ENCODE measurements around the gene CARD9.

The CARD9 gene

DNA sequence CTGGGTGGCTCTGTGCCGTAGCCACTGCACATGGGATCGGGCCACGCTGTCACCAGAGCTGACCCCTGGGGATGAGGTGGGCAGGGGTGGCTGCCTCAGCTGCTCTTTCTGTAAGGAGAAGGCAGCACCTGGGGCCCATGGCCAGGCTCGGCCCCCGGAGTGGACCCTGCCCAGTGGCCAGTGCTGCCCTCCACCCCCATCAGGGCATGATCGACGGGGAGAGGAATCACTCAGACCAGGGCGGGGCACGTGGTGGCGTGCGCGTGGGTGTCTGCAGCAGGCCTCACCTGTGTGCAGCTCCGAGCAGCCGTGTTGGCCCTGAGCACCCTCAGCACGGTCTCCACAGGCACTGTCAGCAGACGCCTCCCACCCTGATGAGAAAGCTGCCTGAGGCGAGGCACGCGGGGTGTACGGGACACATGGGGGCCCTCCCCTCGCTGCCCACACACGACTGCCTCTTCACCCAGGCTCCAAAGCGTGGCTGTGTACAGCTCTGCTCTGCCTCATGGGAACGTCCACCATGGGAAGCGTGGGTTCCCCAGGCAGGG, 8.6 kb upstream of the CARD9 start:
- no peak for DNase-seq (ENCODE audit: extremely low read depth in 1 of 2, low read depth in 1 of 2)

- no peak for DNase-seq (ENCODE audit: extremely low read depth in 1 of 2, low read depth in 1 of 2)
Measured at GRCh38 chr9:136381311-136381710, 7.8 kb upstream of the CARD9 start.

DNA sequence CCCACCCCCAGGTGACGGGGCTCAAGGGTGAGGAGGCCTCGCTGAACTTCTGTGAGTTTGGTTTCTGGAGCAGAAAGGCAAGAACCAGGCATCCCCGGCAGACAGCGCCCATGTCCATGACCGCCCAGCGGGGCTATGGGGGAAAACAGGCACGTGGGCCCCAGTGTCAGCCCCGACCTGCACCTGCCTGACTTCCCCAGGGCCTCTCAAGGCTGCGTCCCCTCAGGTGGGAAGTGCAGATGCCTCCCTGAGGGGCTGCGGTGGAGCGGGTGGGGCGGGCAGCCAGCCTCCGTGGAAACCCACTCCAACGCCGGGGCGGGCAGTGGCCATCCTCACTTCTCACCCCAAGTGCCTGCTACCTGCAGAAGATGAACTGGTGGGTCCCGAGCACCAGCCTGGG, 6.9 kb upstream of the CARD9 start:
- no peak for DNase-seq (ENCODE audit: extremely low read depth in 1 of 2, low read depth in 1 of 2)

GRCh38 chr9:136379891-136380290, 6.4 kb upstream of the CARD9 start:
- DNase-seq (ENCODE audit: extremely low read depth in 1 of 2, low read depth in 1 of 2) = no peak

GRCh38 chr9:136379401-136379800, 5.9 kb upstream of the CARD9 start:
- DNase-seq (ENCODE audit: extremely low read depth in 1 of 2, low read depth in 1 of 2) = no peak

DNA sequence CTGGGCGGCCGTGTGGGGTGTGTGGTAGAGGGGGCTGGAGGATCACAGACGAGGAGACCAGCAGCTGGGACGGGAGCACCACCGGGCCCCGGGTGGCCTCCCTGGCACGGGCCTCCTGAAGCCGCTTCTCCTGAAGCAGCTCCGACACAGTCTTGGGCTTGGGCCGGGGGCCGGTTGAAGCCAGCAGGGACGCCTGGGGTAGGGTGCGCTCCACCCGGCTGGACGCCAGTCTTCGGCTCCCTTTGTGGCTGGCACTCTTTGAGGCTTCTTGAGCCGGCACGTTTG, 5.5 kb upstream of the CARD9 start:
- DNase-seq (ENCODE audit: extremely low read depth in 1 of 2, low read depth in 1 of 2) = no peak

DNA sequence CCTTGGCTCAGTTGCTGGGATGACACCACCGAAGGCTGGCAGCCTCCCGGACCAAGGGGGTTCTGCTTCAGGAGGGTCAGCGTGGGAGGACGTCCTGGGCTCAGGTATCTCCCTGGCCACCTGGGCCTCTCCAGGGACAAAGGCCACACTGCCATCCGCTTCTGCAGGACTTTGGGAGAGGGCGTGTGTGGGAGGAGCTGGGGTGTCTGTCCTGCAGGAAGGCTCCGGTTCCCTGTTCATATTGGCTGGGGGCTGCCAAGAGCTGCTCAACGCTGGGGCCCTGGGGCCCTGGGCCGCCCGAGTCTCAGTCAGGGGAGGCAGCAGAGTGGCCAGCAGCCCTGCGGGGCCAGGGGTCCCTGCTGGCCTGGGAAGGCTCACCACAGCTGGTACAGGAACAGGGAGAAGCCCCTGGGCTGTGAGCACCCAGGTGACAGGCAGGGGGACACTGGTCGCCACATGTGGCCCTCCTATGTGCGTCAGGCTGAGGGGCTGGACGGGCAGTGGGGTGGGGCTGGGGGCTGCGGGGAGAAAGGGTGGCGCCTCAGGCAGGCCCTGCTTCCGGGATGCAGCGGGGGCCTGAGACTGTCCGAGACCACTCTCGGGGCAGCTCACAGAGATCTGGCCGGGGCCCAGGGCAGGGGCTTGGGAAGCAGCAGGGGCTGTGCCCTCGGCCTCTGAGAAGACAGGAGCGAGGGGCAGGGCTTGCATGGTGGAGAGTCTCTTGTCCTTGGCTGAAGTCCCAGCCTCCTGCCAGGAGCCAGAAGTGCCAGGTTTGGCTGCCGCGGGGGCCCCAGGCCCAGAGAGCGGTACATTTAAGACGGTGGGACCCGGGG, 4.9 kb upstream of the CARD9 start:
- DNase-seq (ENCODE audit: extremely low read depth in 1 of 2, low read depth in 1 of 2) = no peak

DNA sequence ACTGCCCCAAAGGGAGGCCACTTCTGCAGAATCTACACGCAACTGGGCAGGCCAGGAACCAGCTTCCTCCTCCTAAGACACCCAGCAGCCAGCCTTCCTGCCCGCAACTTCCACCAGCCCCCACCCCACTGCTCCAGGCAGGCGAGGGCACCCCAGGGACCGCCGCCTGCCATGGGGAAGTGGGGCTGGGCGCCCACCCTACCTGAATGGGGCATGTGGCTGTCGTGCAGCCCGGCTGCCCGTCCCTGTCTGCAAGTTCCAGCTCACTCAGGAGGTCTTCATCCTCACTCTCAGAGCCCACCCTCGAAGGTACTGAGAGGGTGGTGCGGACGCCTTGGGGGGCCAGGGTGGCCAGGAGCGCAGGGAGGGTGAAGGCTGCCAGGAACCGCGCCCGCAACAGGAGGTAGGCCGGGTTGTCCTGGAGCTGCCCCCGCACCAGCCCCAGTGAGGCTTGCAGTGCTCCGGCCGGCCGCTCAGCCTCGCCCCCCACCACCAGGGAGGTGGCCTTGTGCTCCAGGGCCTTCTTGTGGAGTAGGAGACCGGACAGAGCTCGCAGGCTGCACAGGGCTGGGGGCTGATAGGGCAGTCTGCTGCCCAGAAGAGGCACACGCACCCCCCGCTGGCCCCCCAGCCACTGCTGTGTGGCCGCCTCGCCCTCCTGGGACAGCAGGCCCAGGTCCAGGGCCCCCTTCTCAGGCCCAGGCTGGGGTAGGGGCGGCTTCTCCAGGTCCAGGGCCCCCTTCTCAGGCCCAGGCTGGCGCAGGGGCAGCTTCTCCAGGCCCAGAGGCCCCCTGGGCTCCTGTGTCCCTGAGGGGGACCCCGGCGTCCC, 4.1 kb upstream of the CARD9 start:
- no peak for DNase-seq (ENCODE audit: extremely low read depth in 1 of 2, low read depth in 1 of 2)

- DNase-seq (ENCODE audit: extremely low read depth in 1 of 2, low read depth in 1 of 2) = no peak
Measured at GRCh38 chr9:136376457-136376856, 3.0 kb upstream of the CARD9 start.

DNA sequence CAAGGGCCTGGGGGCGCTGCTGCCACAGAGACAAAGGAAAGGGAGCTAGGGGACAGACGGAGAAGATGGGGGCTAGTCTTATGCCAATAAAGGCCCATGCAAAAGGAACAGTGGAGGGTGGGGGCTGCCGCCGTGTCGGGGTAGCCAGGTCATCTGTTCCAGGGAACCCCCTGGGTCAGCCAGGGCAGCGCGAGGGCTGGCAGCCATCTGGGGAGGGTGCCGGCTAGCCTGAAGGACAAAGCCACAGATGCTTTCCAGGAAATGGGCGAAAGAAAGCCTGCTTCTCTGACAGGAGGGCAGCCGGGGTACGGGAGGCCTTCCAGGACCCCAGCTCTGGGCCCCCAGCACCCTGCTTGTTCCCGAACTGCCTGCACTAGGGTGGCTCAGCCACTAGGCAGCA, 1.6 kb upstream of the CARD9 start:
- DNase-seq (ENCODE audit: extremely low read depth in 1 of 2, low read depth in 1 of 2) = no peak

DNA sequence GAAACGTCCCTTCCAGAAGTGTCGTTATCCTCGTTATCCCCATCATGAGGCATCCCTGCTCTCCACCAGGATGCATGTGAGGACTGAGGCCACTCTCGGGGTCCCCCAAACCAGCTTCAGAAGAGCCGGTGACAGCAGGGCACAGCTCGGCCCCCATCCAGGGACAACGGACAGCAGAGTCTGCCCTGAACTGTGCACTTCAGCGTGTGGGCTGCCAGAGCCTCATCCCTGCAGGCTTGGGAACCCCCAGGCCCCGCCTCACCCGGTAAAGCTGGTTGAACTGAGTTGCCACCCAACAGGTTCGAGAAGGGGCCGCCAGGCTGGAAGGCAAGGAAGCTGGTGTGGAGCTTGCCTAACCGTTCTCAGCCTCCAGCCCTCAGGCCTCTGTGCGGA, 710 bp upstream of the CARD9 start:
- no peak for DNase-seq (ENCODE audit: extremely low read depth in 1 of 2, low read depth in 1 of 2)

- DNase-seq (ENCODE audit: extremely low read depth in 1 of 2, low read depth in 1 of 2) = no peak
Measured at GRCh38 chr9:136372561-136373299, 739 bp downstream of the CARD9 start.

DNA sequence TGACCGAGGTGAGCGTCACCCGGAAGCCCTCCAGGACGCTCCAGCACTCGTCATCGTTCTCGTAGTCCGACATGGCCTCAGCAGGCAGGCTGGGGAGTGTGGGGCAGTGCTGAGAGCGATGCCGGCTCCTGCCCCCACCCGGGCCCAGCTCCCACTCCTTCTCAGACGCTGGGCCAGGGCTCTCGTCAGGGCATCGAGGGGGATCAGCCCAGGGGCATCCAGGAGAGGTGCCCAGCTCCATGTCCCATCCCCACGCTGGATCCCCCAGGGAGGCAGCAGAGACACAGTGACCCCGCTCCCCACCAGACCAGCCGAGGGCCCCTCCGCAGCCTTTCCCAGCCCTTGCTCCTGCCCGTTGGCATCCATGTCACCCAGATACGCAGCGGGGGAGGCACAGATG, 1.5 kb downstream of the CARD9 start:
- no peak for DNase-seq (ENCODE audit: extremely low read depth in 1 of 2, low read depth in 1 of 2)

DNA sequence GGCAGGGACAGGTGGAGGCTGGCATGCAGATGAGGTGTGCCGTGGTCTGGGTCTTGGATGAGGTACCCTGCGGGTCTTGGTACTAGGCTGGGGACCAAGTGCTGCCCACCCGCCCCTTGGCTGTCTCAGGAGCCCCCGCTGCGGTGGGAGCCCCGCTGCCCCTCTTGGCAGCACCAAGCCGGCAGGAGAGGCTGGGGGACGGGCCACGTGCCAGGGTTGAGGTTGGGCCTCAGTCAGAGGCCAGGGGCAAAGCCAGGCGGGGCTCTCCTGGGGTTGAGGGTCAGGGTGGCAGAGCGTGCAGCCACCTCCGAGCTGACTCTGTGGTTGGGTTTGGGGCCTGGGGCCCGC, 2.0 kb downstream of the CARD9 start:
- no peak for DNase-seq (ENCODE audit: extremely low read depth in 1 of 2, low read depth in 1 of 2)

DNA sequence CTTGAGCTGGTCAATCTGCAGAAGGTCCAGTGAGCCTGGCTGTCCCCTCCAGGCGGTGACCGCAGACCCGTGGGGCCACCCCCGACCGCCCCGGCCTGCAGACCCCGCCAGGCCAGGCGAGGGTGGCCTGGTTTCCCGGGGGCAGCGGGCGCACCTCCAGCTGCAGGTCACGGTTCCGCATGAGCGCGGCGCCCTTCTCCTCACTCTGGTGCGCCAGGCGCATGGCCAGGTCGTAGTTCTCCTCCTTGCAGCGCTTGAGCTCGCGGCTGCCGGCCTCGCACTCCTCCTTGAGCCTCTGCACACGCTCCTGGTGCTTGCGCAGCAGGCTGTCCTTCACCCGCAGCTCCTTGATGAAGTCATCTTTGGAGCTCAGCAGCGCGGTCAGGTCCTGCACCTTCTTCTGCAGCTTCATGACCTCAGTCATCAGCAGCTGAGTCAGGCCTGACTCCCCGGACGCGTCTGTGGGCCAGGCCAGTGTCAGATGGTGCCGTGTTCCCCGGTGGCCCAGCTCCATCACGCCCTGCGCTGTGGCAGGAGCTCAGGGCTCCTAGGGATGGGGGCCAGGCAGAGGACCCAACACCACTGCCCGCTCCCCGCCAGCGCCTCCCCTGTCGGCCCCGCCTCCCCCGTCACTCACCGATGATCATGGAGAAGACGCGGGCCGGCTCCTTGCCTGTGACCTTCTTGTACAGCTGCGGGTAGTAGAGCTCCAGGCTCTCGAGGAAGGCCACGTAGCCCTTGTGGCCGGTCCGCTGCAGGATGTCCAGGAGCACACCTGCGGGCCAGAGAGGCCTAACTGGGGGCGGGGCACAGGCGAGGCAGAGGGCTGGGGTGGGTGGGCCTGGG, 2.6 kb downstream of the CARD9 start:
- no peak for DNase-seq (ENCODE audit: extremely low read depth in 1 of 2, low read depth in 1 of 2)

DNA sequence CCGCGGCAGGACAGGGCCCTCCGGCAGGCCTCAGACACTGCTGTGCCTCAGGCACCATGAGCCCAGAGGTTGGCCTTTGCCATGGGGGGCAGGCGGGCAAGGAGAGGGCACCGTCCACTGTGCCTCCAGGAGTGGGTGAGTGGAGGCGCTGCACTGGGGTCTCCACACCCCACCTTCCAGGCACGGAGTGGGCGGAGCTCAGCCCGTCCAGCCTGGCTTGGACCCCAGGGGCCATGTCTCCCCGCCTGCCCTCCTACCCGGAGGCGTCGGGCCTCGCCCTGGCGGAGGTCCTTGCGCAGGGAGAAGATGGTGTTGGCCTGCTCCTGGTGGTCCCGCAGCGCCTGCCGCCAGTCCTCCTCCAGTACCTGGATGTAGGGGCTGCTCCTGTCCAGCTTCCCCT, 3.4 kb downstream of the CARD9 start:
- DNase-seq (ENCODE audit: extremely low read depth in 1 of 2, low read depth in 1 of 2) = no peak

- no peak for DNase-seq (ENCODE audit: extremely low read depth in 1 of 2, low read depth in 1 of 2)
Measured at GRCh38 chr9:136368190-136368589, 5.3 kb downstream of the CARD9 start.

GRCh38 chr9:136367296-136368145, 5.9 kb downstream of the CARD9 start:
- no peak for DNase-seq (ENCODE audit: extremely low read depth in 1 of 2, low read depth in 1 of 2)

DNA sequence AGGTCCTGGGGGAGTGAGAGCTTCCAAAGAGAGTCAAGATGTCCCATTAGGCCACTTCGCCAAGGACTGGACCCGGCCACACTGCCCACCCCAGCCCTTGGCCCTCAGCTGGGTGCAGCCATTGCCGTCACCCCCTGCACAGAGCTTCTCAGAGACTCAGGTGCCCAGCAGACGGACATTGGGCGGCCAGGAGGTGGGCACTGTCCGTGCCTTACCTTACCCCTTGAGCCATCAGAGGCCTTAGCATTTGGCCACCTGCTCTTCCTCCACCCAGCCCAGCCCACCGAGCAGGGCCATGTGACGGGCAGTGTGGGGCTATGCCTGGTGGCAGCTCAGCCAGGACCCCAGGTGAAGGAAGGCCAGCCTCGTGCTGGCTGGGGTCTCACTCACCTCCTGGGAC, 6.6 kb downstream of the CARD9 start:
- no peak for DNase-seq (ENCODE audit: extremely low read depth in 1 of 2, low read depth in 1 of 2)

- DNase-seq (ENCODE audit: extremely low read depth in 1 of 2, low read depth in 1 of 2) = no peak
Measured at GRCh38 chr9:136365775-136366222, 7.7 kb downstream of the CARD9 start.
